ENCODE results near the gene MORN5. TPM values are rescaled to one million over a fixed set of nuclear protein-coding genes. Genes with fewer than 3 reads are reported as not detected.
A peak's percentile ranks its signal among the peaks of the same experiment; 100 is the strongest.

MORN5 gene
- total RNA-seq, 3 donors from 2014 or later = not detected

- no peak overlapping the region for H3K27ac ChIP-seq
- no peaks in the 10 kb centered on the region for H3K36me3 ChIP-seq
- intact Hi-C loops (cut with DNase I; ENCODE audit: low total_unique reads) = loop anchor here (1.0 kb wide), 1 partner anchor 22 kb away; no protein-coding TSS in a partner anchor
- peaks cover 0 to 4% of the 10 kb centered on the region in 2 donors for H3K4me1 ChIP-seq
- H3K4me3 ChIP-seq = peak overlapping the region in 2 of 3 donors; percentile 49 to 74
- no peak for DNase-seq (ENCODE audit: low spot score in 2 of 2)
- TF ChIP-seq POLR2AphosphoS5 (IDR thresholded peaks at IDR 0.05) (no peak), CTCF (IDR thresholded peaks at IDR 0.05) (no peak)
- H3K27me3 ChIP-seq = peaks cover 4 to 60% of the 10 kb centered on the region in 2 donors
- no peaks in the 10 kb centered on the region for H3K9me3 ChIP-seq
Measured at GRCh38 chr9:122213102-122213588, 53.4 kb downstream of the MORN5 start.

DNA sequence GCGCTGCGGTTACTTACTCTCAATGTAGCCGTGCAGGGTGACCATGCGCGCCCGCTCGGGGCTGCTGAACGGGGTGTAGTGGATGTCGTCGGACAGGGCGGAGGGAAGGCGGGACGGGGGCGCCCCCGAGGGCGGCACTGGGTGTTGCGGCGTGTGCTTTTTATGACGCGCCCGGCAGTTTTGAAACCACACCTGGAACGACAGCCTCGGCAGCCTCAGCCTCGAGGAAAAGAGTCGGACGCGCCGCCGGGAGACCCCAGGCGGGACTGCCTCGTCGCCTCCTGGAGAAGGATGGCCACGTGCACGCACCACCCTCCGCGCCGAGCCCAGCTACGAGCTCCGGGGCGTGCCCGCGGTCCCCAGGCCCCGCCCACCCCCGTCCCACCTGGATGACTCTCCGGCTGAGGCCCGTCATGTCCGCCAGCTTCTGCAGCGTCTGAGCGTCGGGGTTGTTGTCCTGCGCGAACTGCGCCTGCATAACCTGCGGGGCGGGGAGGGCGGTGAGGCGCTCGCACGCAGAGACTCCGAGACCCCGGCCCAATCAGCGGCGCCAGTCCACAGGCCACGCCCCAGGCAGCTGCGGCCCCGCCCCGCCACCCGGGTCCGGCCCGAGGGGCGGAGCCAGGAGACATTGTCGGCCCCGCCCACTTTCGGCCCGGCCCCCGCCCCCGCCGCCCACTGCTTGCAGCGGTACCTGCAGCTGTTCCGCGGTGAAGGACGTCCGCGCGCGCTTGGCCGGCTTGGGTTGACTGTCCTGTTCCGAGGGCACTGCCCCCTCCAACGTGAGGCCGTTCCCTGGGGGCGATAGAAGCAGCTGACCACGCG is 54.1 kb downstream of the MORN5 start:
- Histone ChIP-seq H3K4me3 (peak overlapping the region; percentile 10 to 74 (median 49)), H3K4me1 (peaks cover under 1 to 6% of the 10 kb centered on the region in 2 donors), H3K9me3 (no peaks in the 10 kb centered on the region), H3K36me3 (no peaks in the 10 kb centered on the region), H3K27me3 (peaks cover 4 to 66% of the 10 kb centered on the region in 2 donors), H3K27ac (no peak overlapping the region)
- no peak for TF ChIP-seq POLR2A (IDR thresholded peaks at IDR 0.05)
- TF ChIP-seq POLR2AphosphoS5 (IDR thresholded peaks at IDR 0.05) = no peak
- TF ChIP-seq CTCF (IDR thresholded peaks at IDR 0.05) = no peak
- DNase-seq (ENCODE audit: low spot score in 2 of 2) = no peak
- intact Hi-C loops (cut with DNase I; ENCODE audit: low total_unique reads) = loop anchor here (1.0 kb wide), 1 partner anchor 22 kb away; no protein-coding TSS in a partner anchor

DNA sequence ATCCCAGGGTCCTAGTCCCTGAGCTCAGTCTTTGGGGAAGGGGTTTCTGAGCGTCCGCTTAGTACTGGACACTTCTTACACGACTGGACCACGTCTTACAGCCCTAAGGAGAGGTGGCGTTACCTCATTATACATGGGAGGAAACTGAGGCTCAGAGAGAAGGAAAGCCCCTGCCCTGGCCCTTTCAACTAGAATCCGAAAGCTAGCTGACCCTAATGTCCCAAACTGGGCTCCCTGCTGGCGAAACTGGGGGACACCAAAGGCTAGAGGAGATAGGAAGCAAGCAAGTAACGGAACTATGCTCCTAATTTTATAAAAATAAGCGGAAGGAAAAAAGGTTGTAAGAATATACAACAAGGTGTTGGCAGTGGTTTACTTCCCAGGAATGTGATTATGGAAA is 54.8 kb downstream of the MORN5 start:
- Histone ChIP-seq H3K4me1 (peaks cover 8 to 13% of the 10 kb centered on the region in 2 donors), H3K27me3 (peaks cover 4 to 73% of the 10 kb centered on the region in 2 donors), H3K27ac (no peak overlapping the region), H3K36me3 (no peaks in the 10 kb centered on the region), H3K9me3 (no peaks in the 10 kb centered on the region), H3K4me3 (peak overlapping the region in 2 of 3 donors; percentile 49 to 74)
- no peak for DNase-seq (ENCODE audit: low spot score in 2 of 2)
- intact Hi-C loops (cut with DNase I; ENCODE audit: low total_unique reads) = no loop called here
- TF ChIP-seq POLR2A (IDR thresholded peaks at IDR 0.05) = no peak
- TF ChIP-seq CTCF (IDR thresholded peaks at IDR 0.05) = no peak
- TF ChIP-seq POLR2AphosphoS5 (IDR thresholded peaks at IDR 0.05) = no peak

GRCh38 chr9:122215663-122216062 is 56.0 kb downstream of the MORN5 start:
- H3K36me3 ChIP-seq = no peaks in the 10 kb centered on the region
- TF ChIP-seq CTCF (IDR thresholded peaks at IDR 0.05) = no peak
- no peak for TF ChIP-seq POLR2AphosphoS5 (IDR thresholded peaks at IDR 0.05)
- no peak for TF ChIP-seq POLR2A (IDR thresholded peaks at IDR 0.05)
- H3K27me3 ChIP-seq = peaks cover 4 to 85% of the 10 kb centered on the region in 2 donors

More at GRCh38 chr9:122215663-122216062, 56.0 kb downstream of the MORN5 start:
- no peak for DNase-seq (ENCODE audit: low spot score in 2 of 2)
- Histone ChIP-seq H3K4me1 (peaks cover 14 to 17% of the 10 kb centered on the region in 2 donors), H3K27ac (no peak overlapping the region), H3K9me3 (no peaks in the 10 kb centered on the region), H3K4me3 (no peak overlapping the region)
- intact Hi-C loops (cut with DNase I; ENCODE audit: low total_unique reads) = no loop called here

All from breast epithelium (tissue), 4 donors.